CD4-positive, alpha-beta T cell (primary cell): ENCODE data around the gene PRRG2. TPM values are rescaled to one million over a fixed set of nuclear protein-coding genes. Genes with fewer than 3 reads are reported as not detected.

Experiments
- ATAC-seq: fragments of 200-7000 bp; cut with Tn5 transposase; one replicate; pipeline ENCODE4 v1.10.0; 2022; ENCODE audit warnings: mild to moderate bottlenecking; ENCODE audit not compliant: poor library complexity
- CTCF ChIA-PET: fragments of 350-600 bp; sonication (Branson Sonifier 250); formaldehyde crosslinking; loops from one replicate; lab custom pipeline; 2021; ENCODE audit warnings: antibody characterized with exemption, inconsistent platforms; lab: Charles Lee
- POLR2A ChIA-PET: fragments of 350-600 bp; sonication (Branson Sonifier 250); formaldehyde crosslinking; loops from one replicate; lab custom pipeline; 2021; ENCODE audit warnings: antibody characterized with exemption, inconsistent platforms; lab: Charles Lee
- DNase-seq, 14 experiments: peaks; one replicate each; pipeline ENCODE4 v3.0.0-alpha.2; 2013 to 2020; ENCODE audit warnings: mixed read lengths in 2 of 14
- H3K27ac ChIP-seq, 2 donors: one replicate each; pipeline versions ENCODE4 v1.5.1 to v1.7.0; 2013; ENCODE audit warnings: low read length in 2 of 2, low read depth in 1 of 2, mild to moderate bottlenecking in 1 of 2
- H3K27me3 ChIP-seq, 2 experiments: 1 replicate in 1 of 2; 2 replicates in 1 of 2; pipeline versions ENCODE4 v1.6.1 to v1.7.0; 2013; ENCODE audit warnings: low read length in 2 of 2, control low read depth in 1 of 2, mild to moderate bottlenecking in 1 of 2, moderate library complexity in 1 of 2; ENCODE audit not compliant: insufficient read depth in 2 of 2, control insufficient read depth in 1 of 2
- H3K36me3 ChIP-seq: one replicate; pipeline ENCODE4 v1.6.1; 2013; ENCODE audit warnings: low read length, control low read depth; ENCODE audit not compliant: insufficient read depth
- H3K4me1 ChIP-seq: one replicate; pipeline ENCODE4 v1.6.1; 2013; ENCODE audit warnings: low read length, control low read depth; ENCODE audit not compliant: insufficient read depth
- H3K4me3 ChIP-seq: one replicate; pipeline ENCODE4 v1.5.1; 2013; ENCODE audit warnings: mild to moderate bottlenecking, low read length, moderate library complexity
- H3K9me3 ChIP-seq, 2 experiments: 1 replicate in 1 of 2; 2 replicates in 1 of 2; pipeline versions ENCODE4 v1.6.1 to v1.7.0; 2013; ENCODE audit warnings: low read length in 2 of 2, mild to moderate bottlenecking in 2 of 2, control low read depth in 1 of 2, moderate library complexity in 1 of 2; ENCODE audit not compliant: control insufficient read depth in 1 of 2, insufficient read depth in 1 of 2
- H3K27ac Mint-ChIP-seq: one replicate; pipeline ENCODE4 v1.8.0; 2020; ENCODE audit warnings: mixed read lengths
- H3K27me3 Mint-ChIP-seq: one replicate; pipeline ENCODE4 v1.8.0; 2021; ENCODE audit warnings: mixed read lengths
- H3K36me3 Mint-ChIP-seq: one replicate; pipeline ENCODE4 v1.8.0; 2021; ENCODE audit warnings: low read depth, mixed read lengths
- H3K4me1 Mint-ChIP-seq: one replicate; pipeline ENCODE4 v1.8.0; 2021; ENCODE audit warnings: low read depth, mixed read lengths
- H3K4me3 Mint-ChIP-seq: one replicate; pipeline ENCODE4 v1.8.0; 2020; ENCODE audit warnings: mild to moderate bottlenecking, mixed read lengths
- H3K9me3 Mint-ChIP-seq: one replicate; pipeline ENCODE4 v1.8.0; 2020; ENCODE audit warnings: mixed read lengths
- intact Hi-C, 2 experiments: fragments of 100-400 bp; cut with DNase I in 1 of 2; cut with micrococcal nuclease in 1 of 2; formaldehyde crosslinking; loops; one replicate each; pipeline versions ENCODE4 v1.15.1 to v1.9.0; 2023 to 2025; cut with DNase I, micrococcal nuclease
- total RNA-seq, 174 experiments: library from RNA in 2 of 174; stranded (reverse) in 2 of 174; gene quantifications; one replicate each; pipeline ENCODE4 v1.2.3 and lab custom pipeline; 2021 to 2026
- TF ChIP-seq, protein P1 (sequence below): fragments of 200-600 bp; IDR thresholded peaks from one replicate; pipeline ENCODE4 v1.8.0; 2022; ENCODE audit warnings: antibody characterized with exemption, mild to moderate bottlenecking

The PRRG2 gene
- total RNA-seq, 2 experiments from 2014 or later: 0.49 to 0.78 TPM

DNA sequence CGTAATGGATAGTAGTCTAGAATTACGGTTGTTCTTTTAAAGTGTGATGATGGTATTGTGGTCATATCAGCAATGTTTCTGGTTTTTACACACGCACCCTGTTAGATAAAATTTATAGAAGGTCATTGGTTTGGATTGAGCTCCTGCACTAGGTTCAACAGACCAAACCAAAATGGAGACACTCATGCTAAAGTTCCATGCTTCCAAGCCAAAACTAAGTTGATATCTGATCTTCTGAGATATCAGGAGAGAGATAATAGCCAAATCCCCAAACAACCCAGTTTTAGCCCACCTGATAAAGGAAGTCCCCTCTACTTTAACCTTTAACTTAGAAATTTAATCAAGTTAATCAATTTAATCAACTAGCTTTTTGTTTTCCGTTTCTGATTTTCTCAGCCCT is 1.9 kb upstream of the PRRG2 start:
- H3K4me3 ChIP-seq: peak overlapping the region; percentile 75
- no peaks in the 10 kb centered on the region for H3K9me3 ChIP-seq
- peak overlapping the region; percentile 67 for H3K27ac Mint-ChIP-seq
- TF ChIP-seq, protein P1, sequence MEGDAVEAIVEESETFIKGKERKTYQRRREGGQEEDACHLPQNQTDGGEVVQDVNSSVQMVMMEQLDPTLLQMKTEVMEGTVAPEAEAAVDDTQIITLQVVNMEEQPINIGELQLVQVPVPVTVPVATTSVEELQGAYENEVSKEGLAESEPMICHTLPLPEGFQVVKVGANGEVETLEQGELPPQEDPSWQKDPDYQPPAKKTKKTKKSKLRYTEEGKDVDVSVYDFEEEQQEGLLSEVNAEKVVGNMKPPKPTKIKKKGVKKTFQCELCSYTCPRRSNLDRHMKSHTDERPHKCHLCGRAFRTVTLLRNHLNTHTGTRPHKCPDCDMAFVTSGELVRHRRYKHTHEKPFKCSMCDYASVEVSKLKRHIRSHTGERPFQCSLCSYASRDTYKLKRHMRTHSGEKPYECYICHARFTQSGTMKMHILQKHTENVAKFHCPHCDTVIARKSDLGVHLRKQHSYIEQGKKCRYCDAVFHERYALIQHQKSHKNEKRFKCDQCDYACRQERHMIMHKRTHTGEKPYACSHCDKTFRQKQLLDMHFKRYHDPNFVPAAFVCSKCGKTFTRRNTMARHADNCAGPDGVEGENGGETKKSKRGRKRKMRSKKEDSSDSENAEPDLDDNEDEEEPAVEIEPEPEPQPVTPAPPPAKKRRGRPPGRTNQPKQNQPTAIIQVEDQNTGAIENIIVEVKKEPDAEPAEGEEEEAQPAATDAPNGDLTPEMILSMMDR: no peak
- ChIA-PET CTCF (interaction anchor here (0.9 to 3.2 kb wide), 7 partner anchors 8 to 102 kb away, joined by 3 to 17 read pairs (median 5); partner anchors contain the start of gene PRR12), POLR2A (interaction anchor here (0.8 to 3.2 kb wide), 12 partner anchors 9 to 97 kb away, joined by 3 to 86 read pairs (median 7); partner anchors contain the start of genes FCGRT, IRF3, PRMT1 and PRR12)
- peak overlapping the region; percentile 90 for H3K4me3 Mint-ChIP-seq
- no peaks in the 10 kb centered on the region for H3K9me3 Mint-ChIP-seq
- H3K27me3 Mint-ChIP-seq: no peaks in the 10 kb centered on the region
- ATAC-seq (no peak), DNase-seq (no peak)
- H3K27ac ChIP-seq: no peak overlapping the region
- no peaks in the 10 kb centered on the region for H3K27me3 ChIP-seq
- H3K36me3 ChIP-seq: peaks cover 16% of the 10 kb centered on the region
- peaks cover 18% of the 10 kb centered on the region for H3K4me1 ChIP-seq
- peaks cover 22% of the 10 kb centered on the region for H3K36me3 Mint-ChIP-seq
- H3K4me1 Mint-ChIP-seq: peaks cover 33% of the 10 kb centered on the region
- intact Hi-C loops: no loop called here

DNA sequence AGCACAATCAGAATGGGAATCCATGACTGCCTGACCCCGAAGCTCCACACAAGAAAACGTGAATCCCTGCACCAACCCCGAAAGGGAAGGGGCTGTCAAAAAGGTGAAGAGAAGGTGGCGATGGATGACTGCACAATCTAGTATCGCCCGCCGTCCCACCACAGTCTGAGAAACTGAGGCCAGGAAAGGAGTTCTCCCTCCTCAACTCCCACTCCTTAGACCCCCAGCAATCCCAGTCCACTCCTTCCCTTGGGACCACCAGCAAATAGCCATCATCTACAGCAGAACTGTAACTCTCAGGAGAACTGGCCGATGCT is 1.2 kb upstream of the PRRG2 start:
- Histone ChIP-seq H3K9me3 (no peaks in the 10 kb centered on the region), H3K4me1 (peaks cover 18% of the 10 kb centered on the region), H3K36me3 (peaks cover 12% of the 10 kb centered on the region), H3K27ac (peak overlapping the region in 1 of 2 donors; percentile 8), H3K4me3 (peak overlapping the region; percentile 75), H3K27me3 (no peaks in the 10 kb centered on the region)
- intact Hi-C loops: loop anchor here (1.0 to 10.0 kb wide), 3 partner anchors 10 to 355 kb away; partner anchors contain the start of gene PRR12 (in 1 of the 2)
- peaks cover 33% of the 10 kb centered on the region for H3K4me1 Mint-ChIP-seq
- no peaks in the 10 kb centered on the region for H3K9me3 Mint-ChIP-seq
- peak overlapping the region; percentile 67 for H3K27ac Mint-ChIP-seq
- no peak for DNase-seq
- ATAC-seq: no peak
- peaks cover 18% of the 10 kb centered on the region for H3K36me3 Mint-ChIP-seq
- H3K27me3 Mint-ChIP-seq: no peaks in the 10 kb centered on the region
- POLR2A ChIA-PET: interaction anchor here (0.7 to 3.2 kb wide), 16 partner anchors 10 to 587 kb away, joined by 3 to 86 read pairs (median 5); partner anchors contain the start of genes FCGRT, GYS1, IRF3 and PRMT1
- CTCF ChIA-PET: interaction anchor here (0.6 to 3.2 kb wide), 11 partner anchors 9 to 104 kb away, joined by 3 to 17 read pairs (median 3); partner anchors contain the start of gene PRR12
- TF ChIP-seq, protein P1: no peak
- H3K4me3 Mint-ChIP-seq: peak overlapping the region; percentile 90

DNA sequence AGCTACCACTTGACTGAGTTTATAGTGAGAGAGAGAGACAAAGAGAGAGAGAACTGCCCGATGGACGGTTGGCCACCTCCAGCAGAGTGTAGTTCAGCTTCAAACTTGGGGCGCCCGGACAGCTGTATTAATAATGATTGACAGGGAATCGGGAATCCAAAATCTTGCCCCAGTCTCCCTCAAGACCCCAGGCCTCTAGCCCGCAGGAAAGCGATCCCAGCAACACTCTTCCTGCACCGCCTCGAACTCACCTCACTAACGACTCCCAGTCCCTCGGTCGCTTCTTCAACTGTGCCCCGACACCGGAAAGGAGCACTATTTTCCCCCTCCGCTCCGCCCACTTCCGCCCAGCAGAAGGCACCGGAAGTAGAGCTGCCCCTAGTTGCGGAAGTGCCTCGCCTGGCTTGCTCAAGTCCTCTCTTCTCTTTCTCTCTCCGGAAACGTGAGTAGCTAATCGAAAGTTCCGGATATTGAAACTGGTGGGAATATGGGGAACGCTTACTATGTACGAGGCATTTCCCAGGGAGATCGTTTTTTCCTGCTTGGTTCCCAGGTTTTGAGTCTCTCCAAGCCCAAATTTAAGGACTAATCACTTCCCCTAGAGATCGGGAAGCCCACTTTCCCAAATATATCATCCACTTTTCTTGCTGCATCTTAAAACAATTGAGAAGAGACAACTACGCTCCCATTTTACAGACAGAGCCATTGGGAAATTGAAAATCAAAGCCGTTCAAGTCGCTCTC is 681 bp upstream of the PRRG2 start, which contains the start of gene NOSIP:
TSS of gene NOSIP (minus strand) at position 293 of the 743 bp plus-strand sequence. CDS start 19,865 bp downstream, outside the sequence.
- Histone ChIP-seq H3K27me3 (no peaks in the 10 kb centered on the region), H3K36me3 (peaks cover 7% of the 10 kb centered on the region), H3K27ac (peak within 1 kb of the TSS in 1 of 2 donors; percentile 8), H3K4me1 (peaks cover 18% of the 10 kb centered on the region), H3K9me3 (no peaks in the 10 kb centered on the region), H3K4me3 (peak within 1 kb of the TSS; percentile 75)
- CTCF ChIA-PET: interaction anchor here (0.6 to 3.2 kb wide), 12 partner anchors 10 to 466 kb away, joined by 3 to 17 read pairs (median 4); partner anchors contain the start of genes LIN7B and PRR12
- TF ChIP-seq, protein P1: no peak
- peak; percentile 98 for ATAC-seq
- H3K27ac Mint-ChIP-seq: peak within 1 kb of the TSS; percentile 67
- POLR2A ChIA-PET: interaction anchor here (0.7 to 3.2 kb wide), 16 partner anchors 10 to 587 kb away, joined by 3 to 86 read pairs (median 5); partner anchors contain the start of genes FCGRT, GYS1, IRF3 and PRMT1
- H3K4me3 Mint-ChIP-seq: peak within 1 kb of the TSS; percentile 90
- intact Hi-C loops: loop anchor here (1.0 to 10.0 kb wide), 3 partner anchors 10 to 356 kb away; partner anchors contain the start of gene PRR12 (in 1 of the 2)
- peaks cover 33% of the 10 kb centered on the region for H3K4me1 Mint-ChIP-seq
- H3K36me3 Mint-ChIP-seq: peaks cover 13% of the 10 kb centered on the region
- no peaks in the 10 kb centered on the region for H3K27me3 Mint-ChIP-seq
- peak; percentile 93 to 98 (median 96) for DNase-seq
- H3K9me3 Mint-ChIP-seq: no peaks in the 10 kb centered on the region
